Stimulated activated CD8-positive, alpha-beta memory T cell treated with anti-CD3 and anti-CD28 coated beads, Interleukin-4, amount 100 ng/mL, for 1 hour (primary cell): Measurements from ENCODE around the gene CHMP5.

ENCODE experiments used
- DNase-seq, 2 donors: peaks; one replicate each; pipeline ENCODE4 v3.0.0-alpha.2; 2020; ENCODE audit warnings: low read depth in 2 of 2, low spot score in 1 of 2

The CHMP5 gene

DNA sequence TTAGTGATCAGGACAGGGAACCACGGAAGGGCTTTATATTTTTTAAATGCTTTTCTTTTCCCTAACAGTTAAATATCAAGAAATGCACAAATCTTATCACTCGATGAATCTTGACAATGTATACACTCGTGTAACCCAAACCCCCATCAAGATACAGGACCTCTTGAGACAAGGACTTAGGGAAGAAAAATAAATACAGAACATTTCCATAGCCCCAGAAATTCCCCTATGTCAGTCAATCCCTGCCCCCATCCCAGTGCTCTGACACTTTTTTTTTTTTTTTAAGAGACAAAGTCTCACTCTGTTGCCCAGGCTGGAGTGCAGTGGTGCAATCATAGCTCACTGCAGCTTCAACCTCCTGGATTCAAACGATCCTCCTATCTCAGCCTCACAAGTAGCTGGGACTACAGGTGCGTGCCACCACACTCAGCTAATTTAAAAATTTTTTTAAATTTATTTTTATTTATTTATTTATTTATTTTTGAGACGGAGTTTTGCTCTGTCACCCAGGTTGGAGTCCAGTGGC, 22.2 kb upstream of the CHMP5 start:
- no peak for DNase-seq

DNA sequence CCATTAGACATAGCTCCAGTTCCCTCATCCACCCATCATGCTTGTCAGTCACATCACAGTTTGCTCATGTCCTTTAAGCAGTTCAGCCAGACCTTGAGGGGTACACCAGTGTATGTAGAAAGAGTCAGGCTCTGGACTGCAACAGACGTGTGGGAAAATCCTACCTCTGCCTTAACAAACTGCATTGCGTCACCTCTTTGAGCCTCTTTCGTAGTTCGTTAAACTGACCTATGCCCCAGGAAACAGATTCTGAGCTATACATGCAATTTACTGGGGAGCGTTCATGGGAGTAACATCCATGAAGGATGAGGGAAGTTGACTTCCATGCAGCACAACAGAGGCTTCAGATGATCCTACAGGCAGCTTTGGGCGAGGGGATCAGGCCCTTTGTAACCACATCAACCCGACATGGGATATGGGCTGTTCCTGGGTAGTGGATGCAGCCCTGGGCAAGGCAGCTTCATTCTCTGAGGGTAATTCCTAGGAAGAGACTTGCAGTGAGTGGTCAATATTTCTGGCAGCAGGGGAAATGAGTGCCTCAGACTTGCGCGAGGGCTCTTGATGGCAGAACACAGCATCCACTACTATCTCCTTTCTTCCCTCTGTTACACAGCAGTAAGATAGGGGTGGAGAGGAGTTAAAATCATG, 20.6 kb upstream of the CHMP5 start:
- DNase-seq = no peak

DNA sequence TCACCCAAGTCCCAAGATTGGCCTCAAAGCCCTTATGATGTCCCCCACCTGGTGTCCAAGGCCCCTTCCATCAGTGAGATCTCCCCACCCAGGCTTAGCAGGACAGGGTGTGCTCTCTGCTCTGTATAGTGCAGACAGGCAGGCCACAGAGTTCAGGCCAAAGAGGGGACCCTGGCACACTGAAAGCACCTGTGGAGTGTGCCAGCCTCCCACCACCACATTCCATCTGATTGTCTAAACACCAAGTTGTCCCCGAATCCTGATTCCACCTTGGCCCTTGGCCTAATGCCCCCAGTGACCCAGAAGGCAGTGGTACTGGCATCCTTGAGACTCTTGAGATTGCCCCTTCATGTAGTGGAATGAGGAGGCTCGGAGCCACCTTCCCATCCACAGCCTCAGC, 19.5 kb upstream of the CHMP5 start:
- DNase-seq = no peak

DNA sequence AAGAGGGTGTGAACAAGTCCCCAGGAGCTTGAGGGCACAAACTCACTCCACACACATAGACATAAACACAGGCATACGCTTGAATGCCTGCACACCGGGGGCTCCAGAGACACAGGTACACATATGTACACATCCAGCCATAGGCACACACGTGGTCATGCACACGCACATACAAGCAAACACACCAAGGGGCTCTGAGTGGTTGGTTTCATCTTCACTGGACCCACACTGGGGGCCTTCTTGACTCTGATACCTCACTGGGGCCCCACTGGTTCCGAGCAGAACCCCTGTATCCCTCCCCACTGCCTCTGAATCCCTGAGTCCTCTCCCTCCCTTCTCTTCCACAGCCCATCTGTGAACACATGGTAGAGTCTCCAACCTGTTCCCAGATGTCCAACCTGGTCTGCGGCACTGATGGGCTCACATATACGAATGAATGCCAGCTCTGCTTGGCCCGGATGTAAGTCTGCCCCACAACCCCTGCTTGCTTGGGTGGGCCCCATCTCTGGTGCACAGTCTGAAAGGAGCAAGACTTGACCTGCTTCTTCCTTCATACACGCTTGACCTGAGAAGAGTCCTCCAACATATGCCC, 18.5 kb upstream of the CHMP5 start:
- no peak for DNase-seq

DNA sequence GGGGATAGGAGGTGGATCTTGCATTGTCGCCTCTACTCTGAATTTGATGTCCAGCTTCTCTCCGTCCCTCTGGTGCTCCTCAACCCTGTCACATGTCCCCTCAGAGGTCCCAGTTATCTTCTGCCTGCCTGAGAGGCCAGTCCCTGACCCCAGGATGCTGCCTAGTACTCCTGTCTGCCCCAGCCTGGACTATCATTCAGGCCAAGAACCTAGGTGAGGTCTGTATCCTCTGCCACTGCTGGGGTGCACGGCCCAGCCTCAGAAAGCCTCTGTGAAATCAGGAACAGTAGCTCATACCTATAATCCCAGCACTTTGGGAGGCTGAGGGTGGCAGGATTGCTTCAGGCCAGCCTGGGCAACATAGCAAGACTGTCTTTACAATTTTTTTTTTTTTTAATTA, 16.2 kb upstream of the CHMP5 start:
- no peak for DNase-seq

DNA sequence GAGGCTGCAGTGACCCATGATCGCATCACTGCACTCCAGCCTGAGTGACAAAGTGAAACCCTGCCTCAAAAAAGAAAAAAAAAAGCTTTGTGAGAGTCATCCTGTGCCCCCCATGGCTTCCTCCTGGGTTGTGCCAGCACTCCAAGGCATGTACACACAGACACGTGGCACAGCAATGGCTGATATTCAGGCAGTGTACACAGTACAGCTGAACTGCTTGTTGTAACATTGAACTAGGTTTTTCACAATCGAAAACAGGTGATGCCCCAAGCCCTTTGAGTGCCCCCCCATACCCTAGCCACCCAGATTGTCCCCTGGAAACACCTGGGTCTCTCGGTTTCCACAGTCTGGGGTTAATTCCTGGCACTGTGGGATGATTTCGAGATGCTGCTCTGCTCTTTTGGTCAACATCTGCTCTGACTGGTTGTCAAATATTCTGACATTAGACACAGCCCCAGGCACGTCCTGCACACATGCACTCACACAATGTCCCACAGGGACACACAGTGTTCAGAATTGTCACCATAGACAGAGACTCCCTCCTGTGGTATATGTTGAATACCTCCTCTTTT, 15.7 kb upstream of the CHMP5 start:
- no peak for DNase-seq

DNA sequence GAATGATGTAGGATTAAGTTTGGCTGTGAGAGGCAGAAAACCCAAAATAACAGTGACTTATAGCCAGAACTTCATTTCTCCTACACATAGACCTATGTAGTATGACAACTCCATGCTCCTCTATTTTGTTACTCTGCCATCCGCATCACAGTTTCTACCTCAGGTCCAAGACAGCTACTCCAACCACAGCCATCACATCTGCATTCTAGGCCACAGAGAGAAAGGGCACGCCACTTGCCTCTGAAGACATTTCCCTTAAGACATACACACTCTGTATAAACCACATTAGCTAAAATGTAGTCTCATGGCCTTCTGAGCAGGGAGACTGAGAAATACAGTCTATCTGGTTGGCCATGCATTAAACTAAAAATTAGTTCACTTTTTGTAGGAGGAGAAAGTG, 14.9 kb upstream of the CHMP5 start:
- no peak for DNase-seq

DNA sequence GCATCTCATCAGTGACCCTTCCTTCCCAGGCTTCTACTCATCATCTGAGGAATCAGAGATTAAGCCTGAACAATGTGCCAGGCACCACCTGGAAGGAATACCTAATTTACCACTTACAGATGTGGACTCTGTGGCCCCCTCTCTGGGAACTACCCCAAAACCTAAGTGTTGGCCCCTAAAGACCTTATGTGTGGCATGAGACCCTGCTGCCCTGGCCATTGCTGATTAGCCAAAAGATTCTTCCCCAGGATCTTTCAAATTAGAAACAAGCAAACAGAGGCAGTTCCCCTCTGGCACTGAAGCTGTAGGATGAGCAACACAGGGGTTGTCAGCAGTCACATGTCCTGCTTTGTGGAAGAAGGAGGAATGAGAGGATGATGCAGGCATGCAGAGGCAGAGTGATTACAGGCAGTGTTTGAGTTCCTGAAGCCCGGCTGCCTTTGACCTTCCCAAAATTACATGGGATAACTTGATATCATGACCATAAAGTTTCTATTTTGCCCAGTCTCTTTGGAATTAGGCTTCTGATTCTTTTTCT, 14.3 kb upstream of the CHMP5 start:
- DNase-seq = no peak

DNA sequence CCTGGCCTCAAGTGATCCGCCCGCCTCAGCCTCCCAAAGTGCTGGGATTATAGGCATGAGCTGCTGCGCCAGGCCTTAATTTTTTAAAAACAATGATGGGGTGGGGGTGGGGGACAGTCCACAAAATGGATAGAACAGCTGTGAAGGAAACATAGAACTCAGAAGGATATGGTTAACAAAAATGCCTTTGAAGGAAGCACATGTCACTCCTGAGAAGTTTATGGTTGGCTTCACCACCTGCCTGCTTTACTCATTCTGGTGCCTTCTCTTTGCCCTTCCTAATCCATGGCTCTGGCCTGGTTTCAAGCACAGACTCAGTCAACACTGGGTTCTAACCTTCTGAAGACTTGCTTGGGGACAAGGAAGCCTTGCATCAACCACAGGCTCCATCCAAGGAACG, 10.6 kb upstream of the CHMP5 start:
- DNase-seq = no peak

DNA sequence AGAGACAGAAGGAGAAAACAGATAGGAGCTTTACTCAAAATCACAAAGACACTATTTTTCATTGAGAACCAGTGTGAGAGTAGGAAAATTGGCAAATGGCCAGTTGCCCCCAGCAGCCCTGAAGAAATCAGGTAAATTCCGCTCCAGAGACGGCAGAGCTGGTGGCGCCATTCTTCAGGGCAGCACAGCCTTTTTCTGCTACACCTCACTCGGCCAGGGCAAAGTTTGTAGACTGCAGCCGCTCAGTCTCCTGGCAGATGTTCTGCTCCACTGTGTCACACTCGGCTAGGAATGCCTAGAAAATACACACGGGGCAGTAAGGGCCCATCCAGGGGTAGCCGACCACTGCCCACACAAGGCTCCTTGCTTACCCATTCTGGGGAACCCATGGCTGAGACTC, 9.8 kb upstream of the CHMP5 start:
- DNase-seq = no peak

DNA sequence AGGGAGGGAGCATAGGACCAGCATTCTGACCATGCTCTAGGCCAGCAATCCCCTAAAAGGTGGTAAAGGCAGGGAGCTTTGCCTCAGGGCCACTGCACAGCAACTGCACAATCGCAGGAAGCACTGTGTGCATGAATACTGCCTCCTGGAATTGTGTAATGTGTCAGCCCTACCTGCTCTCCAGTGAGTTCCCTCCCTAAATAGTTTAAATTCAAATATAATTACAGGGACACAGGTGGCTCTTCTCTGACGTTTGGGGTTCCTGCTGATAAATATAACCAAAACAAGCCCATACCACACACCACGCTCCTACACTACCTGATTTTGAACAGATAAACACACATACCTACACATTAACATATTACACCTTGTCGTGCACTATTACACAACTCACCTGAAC, 9.4 kb upstream of the CHMP5 start:
- DNase-seq = no peak

DNA sequence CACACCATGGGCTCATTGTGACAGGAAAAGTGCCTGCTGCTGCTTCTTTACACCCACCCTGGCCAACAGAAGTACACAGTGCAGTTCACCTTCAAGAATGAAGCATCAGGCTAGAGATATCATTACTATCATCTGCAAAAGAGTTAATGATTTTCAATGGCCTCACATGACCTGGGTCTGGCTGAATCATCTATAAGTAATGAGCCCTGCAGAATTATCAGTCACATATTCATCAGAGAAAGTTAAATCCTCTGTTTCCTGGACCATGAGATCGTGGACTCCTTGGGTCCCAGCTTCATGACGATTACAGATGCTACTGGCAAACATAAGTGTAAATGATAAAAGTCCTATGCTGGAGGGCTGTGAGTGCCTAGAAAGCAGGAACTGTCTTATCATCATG, 8.6 kb upstream of the CHMP5 start:
- DNase-seq = no peak

DNA sequence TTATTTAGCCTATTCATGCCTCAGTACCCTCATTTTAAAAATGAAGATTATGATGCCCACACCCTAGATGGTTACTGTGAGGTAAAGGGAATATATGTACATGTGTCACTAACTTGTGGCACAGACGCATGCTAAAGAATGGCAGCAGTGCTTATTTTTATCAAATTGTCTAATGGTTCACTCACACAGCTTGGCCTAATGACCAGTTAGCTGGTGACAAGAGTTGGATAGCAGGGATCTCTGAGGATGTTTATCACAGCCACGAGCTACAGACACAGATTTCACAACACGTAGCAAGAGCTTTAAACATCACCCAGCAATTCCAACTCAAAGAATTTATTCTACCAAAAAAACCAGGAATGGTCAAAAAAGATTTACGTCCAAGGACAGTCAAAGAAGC, 7.6 kb upstream of the CHMP5 start:
- no peak for DNase-seq

DNA sequence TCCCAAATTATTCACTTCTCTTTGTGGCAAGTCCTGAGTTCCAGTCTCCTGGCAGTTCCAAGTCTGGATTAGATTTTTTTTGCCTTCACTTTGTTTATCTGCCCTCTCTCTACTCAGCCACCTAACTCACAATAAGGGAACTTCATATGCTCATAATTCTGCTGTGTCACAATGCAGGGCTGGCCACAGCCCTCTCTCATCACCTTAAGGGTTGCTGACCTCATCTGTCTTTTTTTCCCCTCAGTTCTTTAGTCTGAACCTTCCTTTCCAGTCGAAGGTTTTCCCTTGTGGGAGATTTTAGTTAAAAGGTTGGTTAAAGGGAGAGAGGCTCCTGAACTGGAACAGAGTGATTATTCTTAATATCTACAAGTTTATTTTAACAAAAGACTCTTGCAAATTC, 4.5 kb upstream of the CHMP5 start:
- no peak for DNase-seq

DNA sequence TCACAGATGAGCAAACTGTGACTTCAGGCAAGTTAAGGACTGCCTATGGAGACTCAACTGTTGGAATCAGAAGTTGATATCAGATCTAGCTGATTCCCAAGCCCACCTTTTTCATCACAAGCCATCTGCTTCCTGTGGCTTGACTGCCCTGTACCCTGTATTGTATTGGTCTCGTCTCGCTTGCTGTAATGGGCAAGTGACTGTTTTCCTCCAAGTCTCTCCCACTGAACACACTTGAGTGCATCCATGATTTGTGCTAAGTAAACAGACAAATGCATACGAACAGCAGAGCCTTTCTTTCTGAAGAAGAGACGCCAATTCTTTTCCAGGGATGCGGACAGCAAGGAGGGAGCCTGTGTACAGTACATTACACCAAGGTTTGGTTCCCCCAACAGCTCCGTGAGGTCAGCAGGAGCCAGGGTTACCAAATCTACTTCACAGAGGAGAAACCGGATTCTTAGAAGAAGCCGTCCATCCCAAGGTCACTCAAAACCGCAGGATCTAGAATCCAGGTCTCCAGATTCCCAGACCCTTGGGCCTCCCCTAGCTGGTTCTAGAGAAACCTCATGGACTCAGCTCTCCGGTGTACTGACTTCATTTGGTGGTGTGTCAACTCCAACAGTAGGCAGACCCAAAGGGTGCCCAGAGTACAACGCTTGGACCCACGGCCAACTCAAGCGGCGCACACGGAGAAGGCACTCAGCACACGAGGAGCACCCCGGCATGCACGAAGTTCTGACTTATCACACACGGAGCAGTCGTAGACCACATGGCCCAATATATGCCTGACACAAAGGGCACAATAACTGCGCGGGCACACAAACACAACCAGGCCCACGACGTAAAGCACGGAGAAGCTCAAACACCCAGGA, 1.5 kb upstream of the CHMP5 start:
- DNase-seq = no peak

DNA sequence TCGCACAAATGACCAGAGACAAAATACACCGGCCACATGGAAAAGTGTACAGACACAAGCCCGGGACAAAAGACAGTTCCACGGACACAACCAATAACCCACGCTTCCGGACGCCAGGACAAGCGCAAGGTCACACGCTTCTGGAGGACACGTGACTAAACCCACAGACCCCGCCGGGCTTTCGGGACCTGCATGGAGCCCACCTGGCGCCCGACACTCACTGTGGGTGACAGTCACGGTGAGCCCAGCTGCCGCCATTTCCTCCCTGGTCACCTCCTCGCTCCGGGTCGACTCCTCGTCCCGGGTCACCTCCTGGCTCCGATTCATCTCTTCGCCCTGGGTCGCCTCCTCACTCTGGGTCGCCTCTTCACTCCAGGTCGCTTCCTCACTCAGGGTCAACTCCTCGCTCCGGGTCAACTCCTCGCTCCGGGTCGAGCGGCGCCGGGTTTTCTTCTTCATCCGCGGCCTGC, 811 bp upstream of the CHMP5 start:
- no peak for DNase-seq

DNA sequence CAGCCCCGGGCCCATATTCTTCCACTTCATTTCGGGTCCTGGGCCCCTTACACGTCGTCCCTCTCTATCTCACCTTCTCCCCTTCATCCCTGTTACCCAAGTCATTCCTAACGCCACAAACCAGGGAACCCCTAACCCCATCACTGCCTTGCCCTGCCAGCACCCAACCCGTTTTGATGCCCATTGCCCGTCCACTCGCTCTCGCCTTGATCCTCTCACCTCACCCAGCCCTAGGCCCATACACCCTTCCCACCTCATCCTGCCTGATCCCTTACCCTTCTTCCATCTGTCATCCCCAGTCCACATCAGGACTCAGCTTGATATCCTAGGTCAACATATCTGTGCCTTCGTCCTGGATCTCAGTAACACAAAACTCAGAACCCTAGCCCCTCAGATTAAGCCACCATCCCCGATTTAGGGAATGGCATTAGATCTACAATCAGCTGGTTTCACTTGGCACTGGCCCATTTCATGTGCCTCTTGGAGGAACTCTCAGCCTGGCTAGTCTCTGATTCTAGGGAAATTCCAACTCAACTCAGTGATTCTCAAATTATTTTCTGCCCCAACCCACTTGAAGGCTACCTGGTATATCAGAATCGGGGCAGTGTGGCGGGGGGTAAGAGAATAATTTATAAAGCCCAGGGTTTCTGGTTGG, 489 bp downstream of the CHMP5 start:
- no peak for DNase-seq

DNA sequence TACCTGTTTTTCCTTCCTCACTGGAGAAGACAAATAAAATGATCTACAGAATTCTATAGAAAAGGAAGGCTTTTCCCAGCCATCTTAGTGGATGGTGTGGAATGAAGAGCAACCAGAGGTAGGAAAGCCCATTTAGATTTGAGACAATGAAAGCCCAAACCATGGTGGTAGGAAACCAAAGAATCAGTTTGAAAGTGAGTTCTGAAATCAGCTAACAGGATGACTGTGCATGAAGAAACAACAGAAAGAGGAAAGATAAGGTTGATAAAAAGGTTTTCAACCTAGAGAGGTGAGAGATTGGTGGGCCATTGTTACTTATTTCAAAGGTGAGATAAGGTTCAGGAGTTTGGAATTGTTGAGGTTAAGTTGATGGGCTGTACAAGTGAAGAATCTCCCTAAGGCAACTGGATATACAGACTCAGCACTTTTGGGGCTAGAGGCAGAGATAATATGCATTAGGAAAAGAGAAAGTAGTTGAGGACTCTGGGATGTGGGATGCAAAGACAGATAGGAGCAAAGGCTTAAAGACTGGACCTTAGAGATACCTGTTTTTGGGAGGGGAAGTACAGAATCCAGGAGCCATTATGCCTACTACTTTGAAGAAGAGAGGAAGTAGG, 2.4 kb downstream of the CHMP5 start:
- no peak for DNase-seq

DNA sequence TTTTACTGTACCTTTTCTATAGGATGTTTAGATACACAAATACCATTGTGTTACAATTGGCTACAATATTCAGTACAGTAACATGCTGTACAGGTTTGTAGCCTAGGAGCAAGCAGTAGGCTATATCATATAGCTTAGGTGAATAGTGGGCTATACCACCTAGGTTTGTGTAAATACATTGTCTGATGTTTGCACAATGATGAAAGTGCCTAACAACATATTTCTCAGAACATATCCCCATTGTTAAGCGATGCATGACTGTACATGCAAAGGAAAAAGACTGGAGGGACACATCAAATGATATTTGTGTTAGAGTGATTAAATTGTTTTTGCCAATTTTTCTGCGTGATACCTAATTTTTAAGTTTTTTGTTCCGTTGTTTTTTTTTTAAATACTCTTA, 5.3 kb downstream of the CHMP5 start:
- DNase-seq = no peak

DNA sequence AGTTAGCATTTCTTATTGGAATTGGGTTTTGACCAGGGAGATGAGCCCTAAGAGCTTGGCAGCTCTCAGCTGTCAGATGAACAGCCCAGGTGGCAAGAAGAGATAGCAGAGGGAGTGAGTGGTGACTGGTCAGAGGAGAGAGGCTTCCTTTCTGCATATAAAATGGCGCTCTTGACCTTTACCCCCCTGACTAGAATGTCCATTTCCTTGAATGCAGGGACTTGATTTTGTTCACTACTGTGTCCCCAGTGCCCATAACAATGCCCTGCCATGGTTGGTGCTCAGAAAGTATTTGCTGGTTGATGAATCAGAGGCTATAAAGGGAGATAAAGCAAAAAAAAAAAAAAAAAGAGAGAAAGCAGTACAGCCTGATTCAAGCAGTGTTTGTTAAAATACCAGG, 7.2 kb downstream of the CHMP5 start:
- no peak for DNase-seq
